Mononuclear cell (primary cell): ENCODE results near the gene TFDP1. TPM values are rescaled to one million over a fixed set of nuclear protein-coding genes. Genes with fewer than 3 reads are reported as not detected.
"Not testable (repeated sequence)": the region's sequence is repeated elsewhere in the genome, so short reads cannot be mapped to it uniquely, and the experiment has no call there.

Source experiments
- H3K27me3 ChIP-seq: 2 replicates; pipeline ENCODE4 v1.6.0; 2011; ENCODE audit warnings: low read length, control low read depth; ENCODE audit not compliant: insufficient read depth
- H3K4me1 ChIP-seq: 2 replicates; pipeline ENCODE4 v1.5.1; 2011; ENCODE audit warnings: mild to moderate bottlenecking, low read length, control low read depth; ENCODE audit not compliant: insufficient read depth
- H3K4me3 ChIP-seq: 2 replicates; pipeline ENCODE4 v1.5.1; 2011; ENCODE audit warnings: mild to moderate bottlenecking, low read length, moderate library complexity
- H3K9me3 ChIP-seq: 2 replicates; pipeline ENCODE4 v1.5.1; 2011; ENCODE audit warnings: low read depth, mild to moderate bottlenecking, control low read depth, low read length
- total RNA-seq: library from RNA; depleted of rRNA; stranded (reverse); fragments of >200 nt; gene quantifications from one replicate; pipeline ENCODE4 v1.2.3, GENCODE V29; 2012

TFDP1 gene
- total RNA-seq, 1 donor, result 20.3 TPM

GRCh38 chr13:113579686-113580085 is 4.9 kb upstream of the TFDP1 start:
- Histone ChIP-seq H3K4me3 (no peak overlapping the region), H3K27me3 (peaks cover 3% of the 10 kb centered on the region), H3K4me1 (no peaks in the 10 kb centered on the region), H3K9me3 (peaks cover 18% of the 10 kb centered on the region)

GRCh38 chr13:113581871-113582270 is 2.7 kb upstream of the TFDP1 start:
- Histone ChIP-seq H3K27me3 (no peaks in the 10 kb centered on the region), H3K4me3 (no peak overlapping the region), H3K9me3 (peaks cover 8% of the 10 kb centered on the region), H3K4me1 (peaks cover 17% of the 10 kb centered on the region)

- Histone ChIP-seq H3K4me3 (no peak overlapping the region), H3K9me3 (no peaks in the 10 kb centered on the region), H3K4me1 (peaks cover 23% of the 10 kb centered on the region), H3K27me3 (no peaks in the 10 kb centered on the region)
Measured at GRCh38 chr13:113582841-113583631, 1.5 kb upstream of the TFDP1 start.

GRCh38 chr13:113584870-113585671 is 518 bp downstream of the TFDP1 start:
- Histone ChIP-seq H3K27me3 (no peaks in the 10 kb centered on the region), H3K4me1 (peaks cover 30% of the 10 kb centered on the region), H3K9me3 (no peaks in the 10 kb centered on the region), H3K4me3 (peak overlapping the region; percentile 42)

- H3K9me3 ChIP-seq, result no peaks in the 10 kb centered on the region
- peak overlapping the region; percentile 42 for H3K4me3 ChIP-seq
- H3K27me3 ChIP-seq, result no peaks in the 10 kb centered on the region
Measured at GRCh38 chr13:113585896-113586295, 1.3 kb downstream of the TFDP1 start.

GRCh38 chr13:113586661-113587479 is 2.3 kb downstream of the TFDP1 start:
- no peaks in the 10 kb centered on the region for H3K27me3 ChIP-seq
- peaks cover 30% of the 10 kb centered on the region for H3K4me1 ChIP-seq
- no peak overlapping the region for H3K4me3 ChIP-seq
- no peaks in the 10 kb centered on the region for H3K9me3 ChIP-seq

More at GRCh38 chr13:113585896-113586295, 1.3 kb downstream of the TFDP1 start:
- peaks cover 30% of the 10 kb centered on the region for H3K4me1 ChIP-seq

GRCh38 chr13:113588394-113589111 is 4.0 kb downstream of the TFDP1 start:
- H3K9me3 ChIP-seq, result no peaks in the 10 kb centered on the region
- no peak overlapping the region for H3K4me3 ChIP-seq
- H3K27me3 ChIP-seq, result no peaks in the 10 kb centered on the region

GRCh38 chr13:113589251-113589960 is 4.9 kb downstream of the TFDP1 start:
- no peaks in the 10 kb centered on the region for H3K9me3 ChIP-seq
- no peaks in the 10 kb centered on the region for H3K27me3 ChIP-seq

More at GRCh38 chr13:113588394-113589111, 4.0 kb downstream of the TFDP1 start:
- H3K4me1 ChIP-seq, result peaks cover 30% of the 10 kb centered on the region

GRCh38 chr13:113589961-113590339 is 5.4 kb downstream of the TFDP1 start:
- no peak overlapping the region for H3K4me3 ChIP-seq
- peaks cover 30% of the 10 kb centered on the region for H3K4me1 ChIP-seq
- H3K9me3 ChIP-seq, result no peaks in the 10 kb centered on the region
- H3K27me3 ChIP-seq, result no peaks in the 10 kb centered on the region

More at GRCh38 chr13:113589251-113589960, 4.9 kb downstream of the TFDP1 start:
- H3K4me1 ChIP-seq, result peaks cover 30% of the 10 kb centered on the region
- no peak overlapping the region for H3K4me3 ChIP-seq

GRCh38 chr13:113591750-113592149 is 7.2 kb downstream of the TFDP1 start:
- Histone ChIP-seq H3K4me1 (peaks cover 14% of the 10 kb centered on the region), H3K4me3 (no peak overlapping the region), H3K9me3 (no peaks in the 10 kb centered on the region), H3K27me3 (no peaks in the 10 kb centered on the region)

- H3K4me1 ChIP-seq, result peaks cover 9% of the 10 kb centered on the region
- H3K27me3 ChIP-seq, result no peaks in the 10 kb centered on the region
- no peak overlapping the region for H3K4me3 ChIP-seq
- H3K9me3 ChIP-seq, result no peaks in the 10 kb centered on the region
Measured at GRCh38 chr13:113592571-113592970, 8.0 kb downstream of the TFDP1 start.

- H3K9me3 ChIP-seq, H3K4me3 ChIP-seq, H3K27me3 ChIP-seq, H3K4me1 ChIP-seq: not testable (repeated sequence)
Measured at GRCh38 chr13:113594066-113594821, 9.7 kb downstream of the TFDP1 start.

GRCh38 chr13:113595131-113595530 is 10.6 kb downstream of the TFDP1 start:
- Histone ChIP-seq H3K4me3 (no peak overlapping the region), H3K9me3 (no peaks in the 10 kb centered on the region), H3K4me1 (no peaks in the 10 kb centered on the region), H3K27me3 (no peaks in the 10 kb centered on the region)
